KMS-11 (cell line): ENCODE results near the gene SEL1L3.

ENCODE experiments used
- H2AFZ ChIP-seq: fragments of 200-600 bp; sonication (generic); 2 replicates; pipeline ENCODE4 v1.6.1; 2016; ENCODE audit warnings: antibody characterized with exemption, mixed run types, low read depth
- H3K27ac ChIP-seq: fragments of 200-600 bp; sonication (generic); 2 replicates; pipeline ENCODE4 v1.6.1; 2016; ENCODE audit warnings: mild to moderate bottlenecking, mixed run types
- H3K27me3 ChIP-seq: fragments of 200-600 bp; sonication (generic); 2 replicates; pipeline ENCODE4 v1.6.1; 2017; ENCODE audit warnings: mild to moderate bottlenecking, low read depth, mixed run types, moderate library complexity; ENCODE audit not compliant: insufficient read depth
- H3K36me3 ChIP-seq: fragments of 200-600 bp; sonication (generic); 2 replicates; pipeline ENCODE4 v1.6.1; 2017; ENCODE audit warnings: mild to moderate bottlenecking, mixed run types; ENCODE audit not compliant: insufficient read depth
- H3K4me1 ChIP-seq: fragments of 200-600 bp; sonication (generic); 2 replicates; pipeline ENCODE4 v1.6.1; 2016; ENCODE audit warnings: mild to moderate bottlenecking, low read depth, mixed run types; ENCODE audit not compliant: poor library complexity, severe bottlenecking
- H3K4me2 ChIP-seq: fragments of 200-600 bp; sonication (generic); 2 replicates; pipeline ENCODE4 v1.7.0; 2016; ENCODE audit warnings: mild to moderate bottlenecking, mixed run types
- H3K4me3 ChIP-seq: fragments of 200-600 bp; sonication (generic); IDR thresholded peaks from 2 replicates; pipeline ENCODE4 v1.6.1; 2017; ENCODE audit warnings: low read depth, low read length, mixed read lengths; ENCODE audit not compliant: insufficient read depth
- H3K79me2 ChIP-seq: fragments of 200-600 bp; sonication (generic); 2 replicates; pipeline ENCODE4 v1.6.1; 2016; ENCODE audit warnings: low read depth, mixed run types; ENCODE audit not compliant: insufficient read depth
- H3K9ac ChIP-seq: fragments of 200-600 bp; sonication (generic); 2 replicates; pipeline ENCODE4 v1.6.1; 2016; ENCODE audit warnings: mild to moderate bottlenecking, mixed run types
- H4K20me1 ChIP-seq: fragments of 200-600 bp; sonication (generic); 2 replicates; pipeline ENCODE4 v1.6.1; 2016; ENCODE audit warnings: mild to moderate bottlenecking, mixed run types; ENCODE audit not compliant: insufficient read depth
- CTCF ChIP-seq: fragments of 200-600 bp; sonication (generic); conservative IDR thresholded peaks from 2 replicates; pipeline ENCODE4 v1.6.1; 2017; ENCODE audit warnings: low read depth, mild to moderate bottlenecking, antibody characterized with exemption, low read length, moderate library complexity, mixed read lengths

SEL1L3 gene

GRCh38 chr4:25904748-25905082 lies 41.9 kb upstream of the SEL1L3 start:
- no peak overlapping the region for H3K4me3 ChIP-seq
- H3K27ac ChIP-seq = no peak overlapping the region
- H4K20me1 ChIP-seq = no peaks in the 10 kb centered on the region

GRCh38 chr4:25903900-25904747 lies 41.3 kb upstream of the SEL1L3 start:
- Histone ChIP-seq H3K4me2 (no peak overlapping the region), H3K4me1 (no peaks in the 10 kb centered on the region)

More at GRCh38 chr4:25904748-25905082, 41.9 kb upstream of the SEL1L3 start:
- no peaks in the 10 kb centered on the region for H3K79me2 ChIP-seq
- no peak overlapping the region for H3K4me2 ChIP-seq
- no peaks in the 10 kb centered on the region for H3K27me3 ChIP-seq
- H3K9ac ChIP-seq = no peak overlapping the region
- no peaks in the 10 kb centered on the region for H3K4me1 ChIP-seq
- H2AFZ ChIP-seq = no peak overlapping the region
- H3K36me3 ChIP-seq = no peaks in the 10 kb centered on the region
- TF ChIP-seq CTCF = no peak

GRCh38 chr4:25901030-25901430 lies 38.2 kb upstream of the SEL1L3 start:
- H2AFZ ChIP-seq = no peak overlapping the region
- no peak for TF ChIP-seq CTCF
- H3K79me2 ChIP-seq = no peaks in the 10 kb centered on the region
- H4K20me1 ChIP-seq = no peaks in the 10 kb centered on the region
- H3K4me3 ChIP-seq = no peak overlapping the region
- H3K27me3 ChIP-seq = no peaks in the 10 kb centered on the region
- no peaks in the 10 kb centered on the region for H3K4me1 ChIP-seq
- no peaks in the 10 kb centered on the region for H3K36me3 ChIP-seq
- no peak overlapping the region for H3K27ac ChIP-seq
- no peak overlapping the region for H3K9ac ChIP-seq
- no peak overlapping the region for H3K4me2 ChIP-seq

More at GRCh38 chr4:25903900-25904747, 41.3 kb upstream of the SEL1L3 start:
- H3K79me2 ChIP-seq = no peaks in the 10 kb centered on the region
- no peak overlapping the region for H3K9ac ChIP-seq
- H4K20me1 ChIP-seq = no peaks in the 10 kb centered on the region
- H3K4me3 ChIP-seq = no peak overlapping the region
- H3K27me3 ChIP-seq = no peaks in the 10 kb centered on the region
- TF ChIP-seq CTCF = no peak
- H2AFZ ChIP-seq = no peak overlapping the region
- no peak overlapping the region for H3K27ac ChIP-seq
- H3K36me3 ChIP-seq = no peaks in the 10 kb centered on the region

- Histone ChIP-seq H2AFZ (no peak overlapping the region), H4K20me1 (no peaks in the 10 kb centered on the region), H3K4me3 (no peak overlapping the region), H3K27ac (no peak overlapping the region), H3K9ac (no peak overlapping the region), H3K36me3 (no peaks in the 10 kb centered on the region), H3K4me2 (no peak overlapping the region), H3K4me1 (no peaks in the 10 kb centered on the region), H3K79me2 (no peaks in the 10 kb centered on the region), H3K27me3 (no peaks in the 10 kb centered on the region)
- TF ChIP-seq CTCF = no peak
These were observed 37.5 kb upstream of the SEL1L3 start for GRCh38 chr4:25900310-25900709.
